Measurements from ENCODE around the gene KRT84. TPM values are rescaled to one million over a fixed set of nuclear protein-coding genes. Genes with fewer than 3 reads are reported as not detected.

Gene KRT84
- polyA plus RNA-seq, 1 donor from 2014 or later = not detected

GRCh38 chr12:52367876-52368275 lies 17.6 kb downstream of the KRT84 start:
- H3F3A ChIP-seq (ENCODE audit: insufficient read depth, low read length, poor library complexity, severe bottlenecking) = no peaks in the 10 kb centered on the region
- H3K36me3 ChIP-seq (ENCODE audit: insufficient read depth, low read length) = no peaks in the 10 kb centered on the region
- no peak overlapping the region for H2AFZ ChIP-seq (ENCODE audit: low read depth, low read length)
- no peaks in the 10 kb centered on the region for H3K27me3 ChIP-seq (ENCODE audit: insufficient read depth, low read depth, low read length)
- no peak overlapping the region for H3K4me2 ChIP-seq (ENCODE audit: low read length)
- H3K9me3 ChIP-seq (ENCODE audit: low read length) = no peaks in the 10 kb centered on the region
- no peaks in the 10 kb centered on the region for H3K9me2 ChIP-seq (ENCODE audit: insufficient read depth, low read length)
- no peaks in the 10 kb centered on the region for H3K79me2 ChIP-seq (replicated peaks; ENCODE audit: insufficient read depth, low read length)
- no peaks in the 10 kb centered on the region for H4K20me1 ChIP-seq (ENCODE audit: insufficient read depth)
- H3K4me3 ChIP-seq (ENCODE audit: low read length) = no peak overlapping the region
- no peak overlapping the region for H3K9ac ChIP-seq (ENCODE audit: low read length)
- no peak overlapping the region for H3K27ac ChIP-seq (ENCODE audit: low read length)
- TF ChIP-seq TAF1 (IDR thresholded peaks at IDR 0.05; ENCODE audit: low read depth) (no peak), MXI1 (conservative IDR thresholded peaks at IDR 0.05; ENCODE audit: poor library complexity, severe bottlenecking) (no peak), POLR2AphosphoS5 (IDR thresholded peaks at IDR 0.05) (no peak), SMC3 (conservative IDR thresholded peaks at IDR 0.05; ENCODE audit: poor library complexity) (no peak), CTCF (IDR thresholded peaks at IDR 0.05; ENCODE audit: poor library complexity, severe bottlenecking) (no peak), REST (IDR thresholded peaks at IDR 0.05; ENCODE audit: borderline replicate concordance) (no peak), EP300 (conservative IDR thresholded peaks at IDR 0.05; ENCODE audit: poor library complexity, severe bottlenecking) (no peak), EZH2 (IDR thresholded peaks at IDR 0.05; ENCODE audit: borderline replicate concordance, insufficient read depth, low read length, poor library complexity, severe bottlenecking) (no peak), RAD21 (conservative IDR thresholded peaks at IDR 0.05) (no peak)

GRCh38 chr12:52366738-52367485 lies 18.5 kb downstream of the KRT84 start, which contains the start of gene KRT85:
KRT85 (minus strand) TSS chr12:52367481; CDS start chr12:52367405, 76 bp downstream.
- Histone ChIP-seq H4K20me1 (ENCODE audit: insufficient read depth) (no peaks in the 10 kb centered on the region), H3F3A (ENCODE audit: insufficient read depth, low read length, poor library complexity, severe bottlenecking) (no peaks in the 10 kb centered on the region), H3K79me2 (replicated peaks; ENCODE audit: insufficient read depth, low read length) (no peaks in the 10 kb centered on the region), H3K4me2 (ENCODE audit: low read length) (no peak within 1 kb of the TSS), H3K4me3 (ENCODE audit: low read length) (no peak within 1 kb of the TSS), H3K27ac (ENCODE audit: low read length) (no peak within 1 kb of the TSS), H3K9me3 (ENCODE audit: low read length) (no peaks in the 10 kb centered on the region), H2AFZ (ENCODE audit: low read depth, low read length) (no peak within 1 kb of the TSS), H3K9me2 (ENCODE audit: insufficient read depth, low read length) (no peaks in the 10 kb centered on the region), H3K9ac (ENCODE audit: low read length) (no peak within 1 kb of the TSS), H3K36me3 (ENCODE audit: insufficient read depth, low read length) (no peaks in the 10 kb centered on the region), H3K27me3 (ENCODE audit: insufficient read depth, low read depth, low read length) (no peaks in the 10 kb centered on the region)
- no peak for TF ChIP-seq EP300 (conservative IDR thresholded peaks at IDR 0.05; ENCODE audit: poor library complexity, severe bottlenecking)
